ENCODE data around the gene PLEKHA6. TPM values are rescaled to one million over a fixed set of nuclear protein-coding genes. Genes with fewer than 3 reads are reported as not detected.
A peak's percentile ranks its signal among the peaks of the same experiment; 100 is the strongest.

Gene PLEKHA6
- total RNA-seq, 4 donors from 2014 or later = 8.7 to 17.8 (median 11.4) TPM

- TF ChIP-seq EP300 (IDR thresholded peaks at IDR 0.05) (no peak), POLR2A (IDR thresholded peaks at IDR 0.05) (no peak), POLR2AphosphoS5 (IDR thresholded peaks at IDR 0.05) (no peak)
- TF ChIP-seq, protein P1, sequence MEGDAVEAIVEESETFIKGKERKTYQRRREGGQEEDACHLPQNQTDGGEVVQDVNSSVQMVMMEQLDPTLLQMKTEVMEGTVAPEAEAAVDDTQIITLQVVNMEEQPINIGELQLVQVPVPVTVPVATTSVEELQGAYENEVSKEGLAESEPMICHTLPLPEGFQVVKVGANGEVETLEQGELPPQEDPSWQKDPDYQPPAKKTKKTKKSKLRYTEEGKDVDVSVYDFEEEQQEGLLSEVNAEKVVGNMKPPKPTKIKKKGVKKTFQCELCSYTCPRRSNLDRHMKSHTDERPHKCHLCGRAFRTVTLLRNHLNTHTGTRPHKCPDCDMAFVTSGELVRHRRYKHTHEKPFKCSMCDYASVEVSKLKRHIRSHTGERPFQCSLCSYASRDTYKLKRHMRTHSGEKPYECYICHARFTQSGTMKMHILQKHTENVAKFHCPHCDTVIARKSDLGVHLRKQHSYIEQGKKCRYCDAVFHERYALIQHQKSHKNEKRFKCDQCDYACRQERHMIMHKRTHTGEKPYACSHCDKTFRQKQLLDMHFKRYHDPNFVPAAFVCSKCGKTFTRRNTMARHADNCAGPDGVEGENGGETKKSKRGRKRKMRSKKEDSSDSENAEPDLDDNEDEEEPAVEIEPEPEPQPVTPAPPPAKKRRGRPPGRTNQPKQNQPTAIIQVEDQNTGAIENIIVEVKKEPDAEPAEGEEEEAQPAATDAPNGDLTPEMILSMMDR (IDR thresholded peaks at IDR 0.05) = no peak
- Histone ChIP-seq H3K4me3 (no peak overlapping the region), H3K27me3 (peaks cover 52% of the 10 kb centered on the region), H3K4me1 (peaks cover 0 to 28% (median 10%) of the 10 kb centered on the region in 3 donors), H3K27ac (no peak overlapping the region), H3K9me3 (no peaks in the 10 kb centered on the region), H3K36me3 (no peaks in the 10 kb centered on the region)
- no peak for ATAC-seq
- 74 to 86% methylated on average over 4 of the region's 4 CpGs for WGBS, 2 donors (ENCODE audit: low coverage in 1 of 2)
Observed at GRCh38 chr1:204355913-204356312, 3.8 kb downstream of the PLEKHA6 start.

GRCh38 chr1:204354579-204354978, 5.2 kb downstream of the PLEKHA6 start:
- TF ChIP-seq, protein P1 (IDR thresholded peaks at IDR 0.05) = no peak
- TF ChIP-seq POLR2A (IDR thresholded peaks at IDR 0.05) = no peak
- TF ChIP-seq POLR2AphosphoS5 (IDR thresholded peaks at IDR 0.05) = no peak
- no peak for TF ChIP-seq EP300 (IDR thresholded peaks at IDR 0.05)
- Histone ChIP-seq H3K27ac (no peak overlapping the region), H3K27me3 (peaks cover 57% of the 10 kb centered on the region), H3K4me3 (no peak overlapping the region), H3K36me3 (no peaks in the 10 kb centered on the region), H3K9me3 (no peaks in the 10 kb centered on the region), H3K4me1 (peaks cover 0 to 34% (median 8%) of the 10 kb centered on the region in 3 donors)
- no peak for ATAC-seq
- WGBS, 2 donors (ENCODE audit: low coverage in 1 of 2) = 66 to 73% methylated on average over 5 to 6 of the region's 6 CpGs

GRCh38 chr1:204353213-204353910, 6.4 kb downstream of the PLEKHA6 start:
- Histone ChIP-seq H3K36me3 (no peaks in the 10 kb centered on the region), H3K4me1 (peaks cover 0 to 35% (median 7%) of the 10 kb centered on the region in 3 donors), H3K9me3 (no peaks in the 10 kb centered on the region), H3K27me3 (peaks cover 55% of the 10 kb centered on the region), H3K4me3 (no peak overlapping the region), H3K27ac (no peak overlapping the region)
- no peak for ATAC-seq
- 92 to 97% methylated on average over 4 to 5 of the region's 5 CpGs for WGBS, 2 donors (ENCODE audit: low coverage in 1 of 2)
- TF ChIP-seq EP300 (IDR thresholded peaks at IDR 0.05) (no peak), POLR2A (IDR thresholded peaks at IDR 0.05) (no peak), POLR2AphosphoS5 (IDR thresholded peaks at IDR 0.05) (no peak)
- TF ChIP-seq, protein P1 (IDR thresholded peaks at IDR 0.05) = no peak

DNA sequence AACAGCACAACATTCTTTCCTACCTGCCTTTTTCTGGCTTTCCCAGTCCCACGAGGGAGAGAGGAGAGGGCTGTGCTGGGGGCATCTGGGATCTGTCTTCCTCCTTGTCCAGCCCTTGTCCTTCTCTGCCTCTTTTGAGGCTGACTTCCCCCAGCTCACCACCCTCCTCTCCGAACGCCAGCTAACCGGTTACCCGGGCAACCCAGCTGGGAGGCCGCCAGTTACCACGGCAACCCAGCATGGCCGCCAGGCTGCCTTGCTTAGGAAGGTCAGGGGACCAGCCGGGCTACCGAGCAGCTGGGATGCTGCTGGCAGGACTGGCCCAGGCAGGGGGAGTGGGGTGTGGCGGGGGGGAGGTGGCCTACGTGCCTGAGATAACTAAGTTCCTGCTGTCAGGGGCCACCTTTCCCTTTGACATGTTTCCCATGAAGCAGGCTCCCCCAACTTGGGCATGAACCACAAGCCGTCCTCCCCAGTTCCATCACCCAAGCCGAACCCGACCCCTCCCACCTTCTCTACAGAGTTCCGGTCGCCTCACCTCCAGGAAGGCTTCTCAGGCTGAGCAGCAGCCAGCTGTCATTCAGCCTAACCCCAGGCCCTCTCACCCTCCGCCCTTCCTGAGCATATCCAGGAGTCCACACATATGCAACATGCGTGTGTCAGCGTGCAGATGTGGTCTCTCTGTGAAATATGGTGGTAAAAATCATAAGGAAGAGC, 8.7 kb downstream of the PLEKHA6 start:
- peak overlapping the region in 3 of 4 donors; percentile 53 to 68 (median 54) for H3K27ac ChIP-seq
- no peaks in the 10 kb centered on the region for H3K36me3 ChIP-seq
- H3K4me1 ChIP-seq = peaks cover 0 to 36% (median 7%) of the 10 kb centered on the region in 3 donors
- H3K4me3 ChIP-seq = peak overlapping the region in 1 of 2 donors; percentile 25
- peak; percentile 66 for ATAC-seq
- TF ChIP-seq, protein P1 (IDR thresholded peaks at IDR 0.05) = no peak
- TF ChIP-seq POLR2AphosphoS5 (IDR thresholded peaks at IDR 0.05) (no peak), POLR2A (IDR thresholded peaks at IDR 0.05) (no peak), EP300 (IDR thresholded peaks at IDR 0.05) (no peak)
- no peaks in the 10 kb centered on the region for H3K9me3 ChIP-seq
- peaks cover 47% of the 10 kb centered on the region for H3K27me3 ChIP-seq
- 52 to 55% methylated on average over 8 to 11 of the region's 20 CpGs for WGBS, 2 donors (ENCODE audit: low coverage in 1 of 2)
